Stimulated activated CD4-positive, alpha-beta T cell treated with anti-CD3 and anti-CD28 coated beads, Interleukin-4, amount 100 ng/mL, for 24 hours (primary cell): ENCODE results near the gene GPAT3.
"Not testable (repeated sequence)": the region's sequence is repeated elsewhere in the genome, so short reads cannot be mapped to it uniquely, and the experiment has no call there.

Source experiments
- DNase-seq: peaks from one replicate; pipeline ENCODE4 v3.0.0-alpha.2; 2020

Gene GPAT3

GRCh38 chr4:83605210-83605609, 69.3 kb downstream of the GPAT3 start:
- no peak for DNase-seq

GRCh38 chr4:83605744-83606172, 69.8 kb downstream of the GPAT3 start:
- DNase-seq: no peak

GRCh38 chr4:83606460-83606859, 70.6 kb downstream of the GPAT3 start:
- DNase-seq: no peak

GRCh38 chr4:83606898-83607297, 71.0 kb downstream of the GPAT3 start:
- DNase-seq: no peak

- DNase-seq: no peak
These were observed 73.5 kb downstream of the GPAT3 start for GRCh38 chr4:83609365-83609764.

- DNase-seq: no peak
These were observed 74.8 kb downstream of the GPAT3 start for GRCh38 chr4:83610729-83611128.

- DNase-seq: no peak
These were observed 77.1 kb downstream of the GPAT3 start for GRCh38 chr4:83613023-83613422.

- DNase-seq: no peak
These were observed 78.1 kb downstream of the GPAT3 start for GRCh38 chr4:83613994-83614393.

GRCh38 chr4:83616252-83616651, 80.3 kb downstream of the GPAT3 start:
- DNase-seq: no peak

- no peak for DNase-seq
These were observed 81.6 kb downstream of the GPAT3 start for GRCh38 chr4:83617371-83618035.

GRCh38 chr4:83618431-83618830, 82.5 kb downstream of the GPAT3 start:
- DNase-seq: no peak

- no peak for DNase-seq
These were observed 83.2 kb downstream of the GPAT3 start for GRCh38 chr4:83618991-83619645.

GRCh38 chr4:83622127-83622526, 86.2 kb downstream of the GPAT3 start:
- DNase-seq: not testable (repeated sequence)

- no peak for DNase-seq
These were observed 89.9 kb downstream of the GPAT3 start for GRCh38 chr4:83625821-83626220.

- no peak for DNase-seq
These were observed 90.4 kb downstream of the GPAT3 start for GRCh38 chr4:83626245-83626836.

GRCh38 chr4:83629945-83630721, 94.2 kb downstream of the GPAT3 start:
- DNase-seq: no peak

GRCh38 chr4:83631066-83631465, 95.2 kb downstream of the GPAT3 start:
- DNase-seq: no peak

GRCh38 chr4:83636930-83637329, 101.0 kb downstream of the GPAT3 start:
- no peak for DNase-seq

- DNase-seq: peak; percentile 71
These were observed 104.1 kb downstream of the GPAT3 start for GRCh38 chr4:83639849-83640493.

GRCh38 chr4:83643036-83643435, 107.1 kb downstream of the GPAT3 start:
- DNase-seq: no peak

- DNase-seq: peak; percentile 54
These were observed 109.1 kb downstream of the GPAT3 start for GRCh38 chr4:83644677-83645659.
